HepG2 (cell line): ENCODE measurements around the gene MAP3K14.

Source experiments
- HCFC1 ChIP-seq: fragments of 150-350 bp; IDR thresholded peaks from 2 replicates; pipeline ENCODE4 v1.6.1; 2014; ENCODE audit warnings: low read depth, low read length
- JUNB ChIP-seq: sonication (generic); formaldehyde crosslinking; IDR thresholded peaks from 2 replicates; pipeline ENCODE4 v1.8.0; 2022; ENCODE audit warnings: missing genetic modification reagents, mild to moderate bottlenecking, borderline replicate concordance
- PREB ChIP-seq: sonication (generic); formaldehyde crosslinking; IDR thresholded peaks from 2 replicates; pipeline ENCODE4 v1.4.0; 2020; ENCODE audit warnings: missing genetic modification reagents

- TF ChIP-seq JUNB (CRISPR knock-in tag) (no peak), HCFC1 (no peak), PREB (no peak)
Measured at GRCh38 chr17:45308016-45308365, 8.8 kb downstream of the MAP3K14 start.
